ENCODE results near the gene FCN2. TPM values are rescaled to one million over a fixed set of nuclear protein-coding genes. Genes with fewer than 3 reads are reported as not detected.

The FCN2 gene
- 1 to 10 TPM in 2 of 3 donors, under 1 TPM in 1; 0.84 to 4.1 (median 3.1) TPM for polyA plus RNA-seq

GRCh38 chr9:134880484-134881312, at the start of gene FCN2:
TSS of gene FCN2 (plus strand) at chr9:134880810. CDS start at chr9:134880822, 12 bp downstream.
- no peak within 1 kb of the TSS for H3K27ac ChIP-seq (ENCODE audit: low read depth, low read length)
- 60 to 78% (median 77%) methylated on average over 25 of the region's 25 CpGs for WGBS, 3 donors

- WGBS, 3 donors = 78 to 83% (median 79%) methylated on average over 21 of the region's 21 CpGs
- no peak overlapping the region for H3K27ac ChIP-seq (ENCODE audit: low read depth, low read length)
Observed at GRCh38 chr9:134830926-134831720, 49.5 kb upstream of the FCN2 start.

- H3K27ac ChIP-seq (ENCODE audit: low read depth, low read length) = no peak overlapping the region
- WGBS, 3 donors = 91 to 96% (median 94%) methylated on average over 19 of the region's 19 CpGs
Observed at GRCh38 chr9:134832471-134832870, 48.1 kb upstream of the FCN2 start.

- 76 to 81% (median 80%) methylated on average over 11 of the region's 11 CpGs for WGBS, 3 donors
- H3K27ac ChIP-seq (ENCODE audit: low read depth, low read length) = no peak overlapping the region
Observed at GRCh38 chr9:134833294-134833880, 47.2 kb upstream of the FCN2 start.

GRCh38 chr9:134834217-134834956, 46.2 kb upstream of the FCN2 start:
- H3K27ac ChIP-seq (ENCODE audit: low read depth, low read length) = no peak overlapping the region

GRCh38 chr9:134834957-134835419, 45.6 kb upstream of the FCN2 start:
- H3K27ac ChIP-seq (ENCODE audit: low read depth, low read length) = no peak overlapping the region
- 80 to 91% (median 89%) methylated on average over 25 of the region's 25 CpGs for WGBS, 3 donors

More at GRCh38 chr9:134834217-134834956, 46.2 kb upstream of the FCN2 start:
- WGBS, 3 donors = 79 to 92% (median 88%) methylated on average over 17 to 20 of the region's 20 CpGs

GRCh38 chr9:134835448-134835847, 45.2 kb upstream of the FCN2 start:
- WGBS, 3 donors = 69 to 79% (median 72%) methylated on average over 16 of the region's 16 CpGs
- H3K27ac ChIP-seq (ENCODE audit: low read depth, low read length) = no peak overlapping the region

GRCh38 chr9:134835987-134836386, 44.6 kb upstream of the FCN2 start:
- no peak overlapping the region for H3K27ac ChIP-seq (ENCODE audit: low read depth, low read length)
- 83 to 93% (median 92%) methylated on average over 13 of the region's 13 CpGs for WGBS, 3 donors

GRCh38 chr9:134836406-134836970, 44.1 kb upstream of the FCN2 start:
- H3K27ac ChIP-seq (ENCODE audit: low read depth, low read length) = no peak overlapping the region
- WGBS, 3 donors = 80 to 96% (median 88%) methylated on average over 19 of the region's 19 CpGs

- WGBS, 3 donors = 82 to 91% (median 91%) methylated on average over 12 of the region's 12 CpGs
- H3K27ac ChIP-seq (ENCODE audit: low read depth, low read length) = no peak overlapping the region
Observed at GRCh38 chr9:134837529-134837928, 43.1 kb upstream of the FCN2 start.

- no peak overlapping the region for H3K27ac ChIP-seq (ENCODE audit: low read depth, low read length)
- 79 to 89% (median 84%) methylated on average over 34 of the region's 34 CpGs for WGBS, 3 donors
Observed at GRCh38 chr9:134838651-134839454, 41.8 kb upstream of the FCN2 start.

GRCh38 chr9:134839455-134840125, 41.0 kb upstream of the FCN2 start:
- WGBS, 3 donors = 79 to 94% (median 93%) methylated on average over 20 to 21 of the region's 21 CpGs
- H3K27ac ChIP-seq (ENCODE audit: low read depth, low read length) = no peak overlapping the region

- 77 to 89% (median 89%) methylated on average over 12 of the region's 12 CpGs for WGBS, 3 donors
- no peak overlapping the region for H3K27ac ChIP-seq (ENCODE audit: low read depth, low read length)
Observed at GRCh38 chr9:134840511-134840910, 40.1 kb upstream of the FCN2 start.

GRCh38 chr9:134841180-134841904, 39.3 kb upstream of the FCN2 start:
- WGBS, 3 donors = 83 to 94% (median 93%) methylated on average over 15 of the region's 15 CpGs
- no peak overlapping the region for H3K27ac ChIP-seq (ENCODE audit: low read depth, low read length)

- WGBS, 3 donors = 86 to 90% (median 88%) methylated on average over 18 to 22 of the region's 22 CpGs
- H3K27ac ChIP-seq (ENCODE audit: low read depth, low read length) = no peak overlapping the region
Observed at GRCh38 chr9:134842321-134842720, 38.3 kb upstream of the FCN2 start.

- no peak overlapping the region for H3K27ac ChIP-seq (ENCODE audit: low read depth, low read length)
- WGBS, 3 donors = 84 to 90% (median 88%) methylated on average over 17 to 18 of the region's 18 CpGs
Observed at GRCh38 chr9:134843740-134844139, 36.9 kb upstream of the FCN2 start.
